SK-N-MC (cell line): ENCODE measurements around the gene MT1X.

Experiments used
- EZH2 ChIP-seq: fragments of 200-600 bp; sonication (generic); IDR thresholded peaks from one replicate; pipeline ENCODE4 v1.6.1; 2017; ENCODE audit warnings: antibody characterized with exemption
- FOXP2 ChIP-seq: optimal IDR thresholded peaks from 2 replicates; pipeline ENCODE3; 2011; ENCODE audit warnings: mild to moderate bottlenecking, moderate library complexity; ENCODE audit not compliant: insufficient read depth; ENCODE audit errors: extremely low read length, control extremely low read depth
- POLR2AphosphoS5 ChIP-seq: IDR thresholded peaks from 2 replicates; pipeline ENCODE4 v1.6.1; 2012; ENCODE audit warnings: mild to moderate bottlenecking, low read depth, low read length, borderline replicate concordance

DNA sequence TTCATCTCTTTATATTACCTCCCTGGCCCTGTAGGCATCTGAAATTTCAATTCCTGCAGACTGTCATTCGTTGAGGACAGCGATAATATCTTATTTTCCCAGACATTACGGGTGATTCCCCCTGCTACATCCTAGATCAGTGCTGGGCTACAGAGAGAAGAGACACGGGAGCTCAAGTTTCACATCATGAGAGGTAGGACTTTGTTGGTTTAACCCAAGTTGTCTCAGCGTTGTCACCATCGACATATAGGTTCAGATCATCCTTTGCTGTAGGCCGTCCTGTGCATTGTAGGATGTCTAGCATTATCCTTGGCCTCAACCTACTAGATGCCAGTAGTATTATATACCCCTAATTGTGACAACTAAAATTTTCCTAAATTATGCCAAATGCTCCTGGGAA, 19.3 kb downstream of the MT1X start:
- no peak for TF ChIP-seq POLR2AphosphoS5
- TF ChIP-seq EZH2, result no peak
- no peak for TF ChIP-seq FOXP2
